ENCODE measurements around the gene USF2.
"Not testable (repeated sequence)": the region's sequence is repeated elsewhere in the genome, so short reads cannot be mapped to it uniquely, and the experiment has no call there.

DNA sequence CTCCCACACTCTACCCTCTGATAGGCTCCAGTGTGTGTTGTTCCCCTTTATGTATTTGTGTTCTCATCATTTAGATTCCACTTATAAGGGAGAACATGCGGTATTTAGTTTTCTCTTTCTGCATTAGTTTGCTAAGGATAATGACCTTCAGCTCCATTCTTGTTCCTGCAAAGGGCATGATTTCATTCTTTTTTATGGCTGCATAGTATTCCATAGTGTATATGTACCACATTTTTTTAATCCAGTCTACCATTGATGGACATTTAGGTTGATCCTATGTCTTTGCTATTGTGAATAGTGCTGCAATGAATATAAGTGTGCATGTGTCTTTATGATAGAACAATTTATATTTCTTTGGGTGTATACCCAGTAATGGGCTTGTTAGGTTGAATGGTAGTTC lies 29.2 kb upstream of the USF2 start:
- TF ChIP-seq, protein P1, sequence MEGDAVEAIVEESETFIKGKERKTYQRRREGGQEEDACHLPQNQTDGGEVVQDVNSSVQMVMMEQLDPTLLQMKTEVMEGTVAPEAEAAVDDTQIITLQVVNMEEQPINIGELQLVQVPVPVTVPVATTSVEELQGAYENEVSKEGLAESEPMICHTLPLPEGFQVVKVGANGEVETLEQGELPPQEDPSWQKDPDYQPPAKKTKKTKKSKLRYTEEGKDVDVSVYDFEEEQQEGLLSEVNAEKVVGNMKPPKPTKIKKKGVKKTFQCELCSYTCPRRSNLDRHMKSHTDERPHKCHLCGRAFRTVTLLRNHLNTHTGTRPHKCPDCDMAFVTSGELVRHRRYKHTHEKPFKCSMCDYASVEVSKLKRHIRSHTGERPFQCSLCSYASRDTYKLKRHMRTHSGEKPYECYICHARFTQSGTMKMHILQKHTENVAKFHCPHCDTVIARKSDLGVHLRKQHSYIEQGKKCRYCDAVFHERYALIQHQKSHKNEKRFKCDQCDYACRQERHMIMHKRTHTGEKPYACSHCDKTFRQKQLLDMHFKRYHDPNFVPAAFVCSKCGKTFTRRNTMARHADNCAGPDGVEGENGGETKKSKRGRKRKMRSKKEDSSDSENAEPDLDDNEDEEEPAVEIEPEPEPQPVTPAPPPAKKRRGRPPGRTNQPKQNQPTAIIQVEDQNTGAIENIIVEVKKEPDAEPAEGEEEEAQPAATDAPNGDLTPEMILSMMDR (IDR thresholded peaks at IDR 0.05) = not testable (repeated sequence)
- not testable (repeated sequence) for TF ChIP-seq EP300, POLR2A, POLR2AphosphoS5 (IDR thresholded peaks at IDR 0.05)

Data from stomach (tissue), 4 donors.